H9 (cell line): ENCODE data around the gene MIR17HG. TPM values are rescaled to one million over a fixed set of nuclear protein-coding genes. Genes with fewer than 3 reads are reported as not detected.

ENCODE experiments used
- DNase-seq: peaks from one replicate; pipeline ENCODE4 v3.0.0-alpha.2; 2017
- H2AFZ ChIP-seq: one replicate; pipeline ENCODE4 v1.6.1; 2013; ENCODE audit warnings: mild to moderate bottlenecking, low read length, control low read depth, moderate library complexity
- H2AK5ac ChIP-seq: 2 replicates; pipeline ENCODE4 v1.6.1; 2013; ENCODE audit warnings: low read length, control low read depth, mixed read lengths; ENCODE audit not compliant: insufficient read length
- H2BK120ac ChIP-seq: one replicate; pipeline ENCODE4 v1.6.1; 2013; ENCODE audit warnings: low read depth, mild to moderate bottlenecking, low read length, control low read depth, inconsistent platforms; ENCODE audit not compliant: poor library complexity, severe bottlenecking
- H2BK12ac ChIP-seq: 2 replicates; pipeline ENCODE4 v1.6.1; 2013; ENCODE audit warnings: low read length, control low read depth, mixed read lengths, low read depth; ENCODE audit not compliant: insufficient read length
- H2BK15ac ChIP-seq: 2 replicates; pipeline ENCODE4 v1.6.1; 2013; ENCODE audit warnings: low read depth, low read length, control low read depth
- H2BK20ac ChIP-seq: one replicate; pipeline ENCODE4 v1.6.1; 2013; ENCODE audit warnings: low read depth, mild to moderate bottlenecking, low read length, control low read depth, inconsistent platforms; ENCODE audit not compliant: poor library complexity, severe bottlenecking
- H2BK5ac ChIP-seq: 2 replicates; pipeline ENCODE4 v1.6.1; 2013; ENCODE audit warnings: low read length, control low read depth, mixed read lengths; ENCODE audit not compliant: insufficient read length
- H3K14ac ChIP-seq: 2 replicates; pipeline ENCODE4 v1.6.1; 2013; ENCODE audit warnings: low read length, control low read depth; ENCODE audit not compliant: insufficient read depth
- H3K18ac ChIP-seq: 2 replicates; pipeline ENCODE4 v1.6.1; 2013; ENCODE audit warnings: low read depth, mild to moderate bottlenecking, mixed read lengths, low read length, control low read depth; ENCODE audit not compliant: insufficient read length
- H3K23ac ChIP-seq: 2 replicates; pipeline ENCODE4 v1.6.1; 2013; ENCODE audit warnings: low read length, control low read depth, mixed read lengths, low read depth; ENCODE audit not compliant: insufficient read length
- H3K23me2 ChIP-seq: 2 replicates; pipeline ENCODE4 v1.6.1; 2013; ENCODE audit warnings: low read depth, mild to moderate bottlenecking, mixed read lengths, low read length, control low read depth; ENCODE audit not compliant: insufficient read length, poor library complexity, severe bottlenecking
- H3K27ac ChIP-seq: 2 replicates; pipeline ENCODE4 v1.5.1; 2013; ENCODE audit warnings: low read length, control low read depth, mixed read lengths, low read depth; ENCODE audit not compliant: insufficient read length
- H3K27me3 ChIP-seq: 2 replicates; pipeline ENCODE4 v1.6.1; 2013; ENCODE audit warnings: low read length, control low read depth, inconsistent platforms; ENCODE audit not compliant: insufficient read depth
- H3K4ac ChIP-seq: 2 replicates; pipeline ENCODE4 v1.6.1; 2013; ENCODE audit warnings: low read depth, mild to moderate bottlenecking, control low read depth, inconsistent platforms, low read length, moderate library complexity
- H3K4me1 ChIP-seq: 2 replicates; pipeline ENCODE4 v1.6.1; 2013; ENCODE audit warnings: low read length, control low read depth, inconsistent platforms; ENCODE audit not compliant: insufficient read depth
- H3K4me2 ChIP-seq: 2 replicates; pipeline ENCODE4 v1.6.1; 2013; ENCODE audit warnings: low read length, control low read depth, mixed read lengths; ENCODE audit not compliant: insufficient read length, insufficient read depth
- H3K56ac ChIP-seq: 2 replicates; pipeline ENCODE4 v1.6.1; 2013; ENCODE audit warnings: low read depth, mild to moderate bottlenecking, mixed read lengths, low read length, control low read depth; ENCODE audit not compliant: insufficient read length
- H3K79me1 ChIP-seq: 2 replicates; pipeline ENCODE4 v1.6.1; 2013; ENCODE audit warnings: low read depth, mild to moderate bottlenecking, moderate library complexity, low read length, control low read depth, inconsistent platforms; ENCODE audit not compliant: insufficient read depth, poor library complexity, severe bottlenecking
- H3K79me2 ChIP-seq: 2 replicates; pipeline ENCODE4 v1.6.1; 2013; ENCODE audit warnings: low read length, control low read depth, inconsistent platforms; ENCODE audit not compliant: insufficient read depth
- H3K9ac ChIP-seq: 2 replicates; pipeline ENCODE4 v1.6.1; 2013; ENCODE audit warnings: low read length, control low read depth, mixed read lengths; ENCODE audit not compliant: insufficient read length; ENCODE audit errors: extremely low read depth
- H3K9me3 ChIP-seq: one replicate; pipeline ENCODE4 v1.6.1; 2013; ENCODE audit warnings: low read depth, low read length, inconsistent platforms; ENCODE audit not compliant: control insufficient read depth
- H3T11ph ChIP-seq: one replicate; pipeline ENCODE4 v1.6.1; 2013; ENCODE audit warnings: mild to moderate bottlenecking, low read length, control low read depth, inconsistent platforms
- H4K20me1 ChIP-seq: one replicate; pipeline ENCODE4 v1.6.1; 2013; ENCODE audit not compliant: control insufficient read depth, insufficient read length, insufficient read depth
- H4K5ac ChIP-seq: 2 replicates; pipeline ENCODE4 v1.6.1; 2013; ENCODE audit warnings: low read depth, mild to moderate bottlenecking, mixed read lengths, low read length, control low read depth; ENCODE audit not compliant: insufficient read length
- H4K8ac ChIP-seq: replicated peaks from 2 replicates; pipeline ENCODE4 v1.6.1; 2013; ENCODE audit warnings: low read length, control low read depth, mixed read lengths, low read depth; ENCODE audit not compliant: insufficient read length
- H4K91ac ChIP-seq: 2 replicates; pipeline ENCODE4 v1.6.1; 2013; ENCODE audit warnings: low read depth, mild to moderate bottlenecking, moderate library complexity, mixed read lengths, low read length, control low read depth; ENCODE audit not compliant: insufficient read length
- H3K27ac Mint-ChIP-seq, 3 experiments: 2 replicates in 2 of 3; 3 replicates in 1 of 3; pipeline ENCODE4 v1.8.0; 2020 to 2021; ENCODE audit warnings: mixed read lengths in 3 of 3, mild to moderate bottlenecking in 1 of 3, moderate library complexity in 1 of 3
- H3K27me3 Mint-ChIP-seq: 2 replicates; pipeline ENCODE4 v1.8.0; 2021; ENCODE audit warnings: low read depth, mild to moderate bottlenecking, moderate library complexity, mixed read lengths
- H3K36me3 Mint-ChIP-seq, 3 experiments: 2 replicates in 2 of 3; 3 replicates in 1 of 3; pipeline ENCODE4 v1.8.0; 2020 to 2021; ENCODE audit warnings: low read depth in 3 of 3, mixed read lengths in 3 of 3; ENCODE audit not compliant: insufficient read depth in 1 of 3
- H3K4me1 Mint-ChIP-seq, 2 experiments: 2 replicates each; pipeline ENCODE4 v1.8.0; 2020; ENCODE audit warnings: mixed read lengths in 2 of 2
- H3K4me3 Mint-ChIP-seq, 2 experiments: 2 replicates in 1 of 2; 3 replicates in 1 of 2; pipeline ENCODE4 v1.8.0; 2020 to 2021; ENCODE audit warnings: mild to moderate bottlenecking in 2 of 2, mixed read lengths in 2 of 2, moderate library complexity in 1 of 2
- H3K9me3 Mint-ChIP-seq, 2 experiments: 2 replicates in 1 of 2; 3 replicates in 1 of 2; pipeline ENCODE4 v1.8.0; 2020; ENCODE audit warnings: mild to moderate bottlenecking in 2 of 2, mixed read lengths in 2 of 2, moderate library complexity in 1 of 2
- CTCF ChIP-seq: fragments of 200-600 bp; sonication (generic); conservative IDR thresholded peaks from 3 replicates; pipeline ENCODE4 v1.8.0; 2021; ENCODE audit warnings: antibody characterized with exemption, mild to moderate bottlenecking
- WGBS: extraction: QIAGEN DNeasy Blood & Tissue Kit; methylation state at CpG from one replicate; pipeline ENCODE4 v1.1.7; 2013; ENCODE audit warnings: missing lambda C conversion rate, low lambda C conversion rate, mixed read lengths; ENCODE audit not compliant: insufficient read length; ENCODE audit errors: extremely low coverage; 5-methylcytosine and 5-hydroxymethylcytosine counted together
- total RNA-seq: library from RNA; stranded (reverse); gene quantifications from 2 replicates; pipeline ENCODE4 v1.2.1, GENCODE V29; 2021

The MIR17HG gene
- total RNA-seq, 1 experiment from 2014 or later, result 38.7 TPM

GRCh38 chr13:91349992-91350911 lies 2.8 kb downstream of the MIR17HG start:
- Histone ChIP-seq H3K79me2 (peaks cover 17% of the 10 kb centered on the region), H2BK5ac (no peak overlapping the region)
- peak overlapping the region in 2 of 3 experiments; percentile 65 to 89; a peak in 2 of 7 replicates for H3K27ac Mint-ChIP-seq

More at GRCh38 chr13:91349992-91350911, 2.8 kb downstream of the MIR17HG start:
- H2BK15ac ChIP-seq, result no peak overlapping the region
- no peak overlapping the region for H3K56ac ChIP-seq
- no peak overlapping the region for H3K27ac ChIP-seq
- H3K14ac ChIP-seq, result no peak overlapping the region; the same call in 1 of the 2 replicates
- no peak overlapping the region for H2AFZ ChIP-seq
- DNase-seq, result no peak
- no peak overlapping the region for H3K23ac ChIP-seq
- H2BK20ac ChIP-seq, result no peak overlapping the region
- Mint-ChIP-seq H3K9me3 (peaks cover 0 to 9% of the 10 kb centered on the region in 2 experiments; a peak in 2 of 5 replicates), H3K4me1 (peaks cover 24 to 38% of the 10 kb centered on the region in 2 experiments), H3K36me3 (peaks cover 54 to 64% (median 64%) of the 10 kb centered on the region in 3 experiments), H3K27me3 (peaks cover 14% of the 10 kb centered on the region), H3K4me3 (peak overlapping the region; percentile 90 to 98)
- no peaks in the 10 kb centered on the region for H3K27me3 ChIP-seq
- H3T11ph ChIP-seq, result no peak overlapping the region
- peak overlapping the region; percentile 98 for H3K9ac ChIP-seq
- H3K79me1 ChIP-seq, result peaks cover 4% of the 10 kb centered on the region
- no peaks in the 10 kb centered on the region for H3K4me1 ChIP-seq
- H4K91ac ChIP-seq, result no peak overlapping the region
- no peak overlapping the region for H4K8ac ChIP-seq
- H3K4ac ChIP-seq, result no peak overlapping the region
- peaks cover 3% of the 10 kb centered on the region for H3K23me2 ChIP-seq
- H3K4me2 ChIP-seq, result peak overlapping the region; percentile 59
- no peak overlapping the region for H2AK5ac ChIP-seq
- H4K5ac ChIP-seq, result no peak overlapping the region
- no peak overlapping the region for H3K18ac ChIP-seq
- no peak overlapping the region for H2BK120ac ChIP-seq
- WGBS, result no CpG with 5 or more reads among the region's 5 CpGs
- no peaks in the 10 kb centered on the region for H3K9me3 ChIP-seq
- TF ChIP-seq CTCF, result no peak
- H2BK12ac ChIP-seq, result no peak overlapping the region
- no peaks in the 10 kb centered on the region for H4K20me1 ChIP-seq
